Kidney epithelial cell (primary cell): ENCODE measurements around the gene CD300A. TPM values are rescaled to one million over a fixed set of nuclear protein-coding genes. Genes with fewer than 3 reads are reported as not detected.

Source experiments
- DNase-seq: peaks from one replicate; pipeline ENCODE4 v3.0.0-alpha.2; 2010; ENCODE audit warnings: low read depth
- H3K27me3 ChIP-seq: 2 replicates; pipeline ENCODE4 v1.6.0; 2011; ENCODE audit warnings: low read length; ENCODE audit not compliant: control insufficient read depth, insufficient read depth
- H3K36me3 ChIP-seq: 2 replicates; pipeline ENCODE4 v1.5.1; 2011; ENCODE audit warnings: low read length; ENCODE audit not compliant: control insufficient read depth, insufficient read depth
- H3K4me3 ChIP-seq: 2 replicates; pipeline ENCODE4 v1.5.1; 2011; ENCODE audit warnings: low read depth, mild to moderate bottlenecking, control low read depth, low read length
- CTCF ChIP-seq: IDR thresholded peaks from 2 replicates; pipeline ENCODE4 v1.5.1; 2011; ENCODE audit warnings: mild to moderate bottlenecking, moderate library complexity, low read length, control low read depth, inconsistent platforms; ENCODE audit not compliant: insufficient read depth, poor library complexity, severe bottlenecking
- total RNA-seq: library from RNA; depleted of rRNA; stranded (reverse); fragments of >200 nt; gene quantifications from 2 replicates; pipeline ENCODE4 v1.2.3, GENCODE V29; 2015

CD300A gene
- total RNA-seq, 1 donor from 2014 or later, result not detected

GRCh38 chr17:74524653-74525464 lies 58.4 kb downstream of the CD300A start:
- H3K4me3 ChIP-seq, result no peak overlapping the region
- DNase-seq, result no peak
- H3K27me3 ChIP-seq, result no peaks in the 10 kb centered on the region
- no peaks in the 10 kb centered on the region for H3K36me3 ChIP-seq
- no peak for TF ChIP-seq CTCF

GRCh38 chr17:74525465-74525725 lies 59.0 kb downstream of the CD300A start:
- no peaks in the 10 kb centered on the region for H3K27me3 ChIP-seq
- no peak for TF ChIP-seq CTCF
- DNase-seq, result no peak
- no peak overlapping the region for H3K4me3 ChIP-seq
- no peaks in the 10 kb centered on the region for H3K36me3 ChIP-seq

GRCh38 chr17:74525781-74526288 lies 59.4 kb downstream of the CD300A start:
- no peak for TF ChIP-seq CTCF
- Histone ChIP-seq H3K36me3 (no peaks in the 10 kb centered on the region), H3K4me3 (no peak overlapping the region), H3K27me3 (no peaks in the 10 kb centered on the region)
- no peak for DNase-seq

- Histone ChIP-seq H3K27me3 (no peaks in the 10 kb centered on the region), H3K4me3 (no peak overlapping the region), H3K36me3 (no peaks in the 10 kb centered on the region)
- DNase-seq, result no peak
- no peak for TF ChIP-seq CTCF
These were observed 60.2 kb downstream of the CD300A start for GRCh38 chr17:74526681-74527080.

- DNase-seq, result no peak
- Histone ChIP-seq H3K36me3 (no peaks in the 10 kb centered on the region), H3K27me3 (no peaks in the 10 kb centered on the region), H3K4me3 (no peak overlapping the region)
- no peak for TF ChIP-seq CTCF
These were observed 60.6 kb downstream of the CD300A start for GRCh38 chr17:74527081-74527480.

GRCh38 chr17:74527756-74528155 lies 61.3 kb downstream of the CD300A start:
- no peak for DNase-seq
- TF ChIP-seq CTCF, result no peak
- Histone ChIP-seq H3K4me3 (no peak overlapping the region), H3K36me3 (no peaks in the 10 kb centered on the region), H3K27me3 (no peaks in the 10 kb centered on the region)
